ENCODE results near the gene TUBA3E.

DNA sequence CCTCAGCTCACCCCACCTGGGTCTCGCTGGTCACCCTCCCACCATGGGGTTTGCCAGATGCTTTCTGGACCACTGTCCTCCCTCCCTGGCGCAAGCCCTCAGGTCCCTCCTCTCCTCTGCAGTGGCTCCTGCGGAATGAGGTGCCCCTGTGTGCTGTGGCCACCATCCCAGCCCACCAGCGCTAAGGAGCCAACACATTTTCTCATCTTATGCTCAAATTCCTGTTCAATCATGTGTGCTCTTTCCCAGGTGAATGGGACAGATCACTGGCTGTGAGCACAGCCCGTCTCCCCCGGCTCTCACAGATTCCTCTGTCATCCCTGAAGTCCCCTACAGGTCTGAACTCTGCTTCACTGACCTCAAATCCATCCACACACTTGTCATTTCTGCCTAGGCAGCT is 38.1 kb downstream of the TUBA3E start:
- TF ChIP-seq POLR2A (IDR thresholded peaks at IDR 0.05; ENCODE audit: low read depth, low read length) (no peak), POLR2AphosphoS5 (IDR thresholded peaks at IDR 0.05; ENCODE audit: low read depth, low read length) (no peak)
